Activated T-cell treated with anti-CD3 and anti-CD28 coated beads, Interleukin-2, amount 50 U/mL, for 72 hours (primary cell): ENCODE results near the gene DNAJC15. TPM values are rescaled to one million over a fixed set of nuclear protein-coding genes. Genes with fewer than 3 reads are reported as not detected.
A peak's percentile ranks its signal among the peaks of the same experiment; 100 is the strongest.

Experiments
- ATAC-seq, 2 donors: fragments of 150-1000 bp; cut with Tn5 transposase; replicated peaks in 1 of 2; 2 replicates each; pipeline ENCODE4 v1.10.0; 2021; ENCODE audit warnings: moderate library complexity in 2 of 2, mild to moderate bottlenecking in 1 of 2
- DNase-seq, 2 donors: peaks; one replicate each; pipeline ENCODE4 v3.0.0; 2021 to 2022; ENCODE audit warnings: mixed read lengths in 1 of 2
- H3K27ac Mint-ChIP-seq: one replicate; pipeline ENCODE4 v1.8.0; 2022; ENCODE audit warnings: mild to moderate bottlenecking, moderate library complexity, mixed read lengths
- H3K27me3 Mint-ChIP-seq: one replicate; pipeline ENCODE4 v1.8.0; 2022; ENCODE audit warnings: low read depth, mixed read lengths
- H3K36me3 Mint-ChIP-seq, 2 donors: one replicate each; pipeline ENCODE4 v1.8.0; 2022; ENCODE audit warnings: mixed read lengths in 2 of 2, mild to moderate bottlenecking in 1 of 2; ENCODE audit not compliant: insufficient read depth in 2 of 2
- H3K4me1 Mint-ChIP-seq: one replicate; pipeline ENCODE4 v1.8.0; 2022; ENCODE audit warnings: low read depth, mixed read lengths
- H3K4me3 Mint-ChIP-seq, 2 donors: one replicate each; pipeline ENCODE4 v1.8.0; 2022; ENCODE audit warnings: mild to moderate bottlenecking in 2 of 2, mixed read lengths in 2 of 2, moderate library complexity in 2 of 2
- H3K9me3 Mint-ChIP-seq, 2 donors: one replicate each; pipeline ENCODE4 v1.8.0; 2022; ENCODE audit warnings: mixed read lengths in 2 of 2
- total RNA-seq, 2 donors: library from RNA; stranded (reverse); gene quantifications; one replicate each; pipeline ENCODE4 v1.2.3, GENCODE V29; 2022

DNAJC15 gene
- total RNA-seq, 2 donors from 2014 or later: 20.2 to 23.5 TPM

- ATAC-seq (peak; percentile 82), DNase-seq (peak; percentile 81 to 84)
- Mint-ChIP-seq H3K36me3 (peaks cover 0 to 1% of the 10 kb centered on the region in 2 donors), H3K4me1 (peaks cover 70% of the 10 kb centered on the region), H3K27ac (peak within 1 kb of the TSS; percentile 100), H3K27me3 (no peaks in the 10 kb centered on the region), H3K9me3 (no peaks in the 10 kb centered on the region), H3K4me3 (peak within 1 kb of the TSS; percentile 95 to 98)
Observed at GRCh38 chr13:42991898-42992763, 31.3 kb upstream of the DNAJC15 start, which contains the start of gene EPSTI1. TSS of gene EPSTI1 (minus strand) at chr13:42992241. CDS start at chr13:42992165, 76 bp downstream.

- H3K9me3 Mint-ChIP-seq: no peaks in the 10 kb centered on the region
- no peak for ATAC-seq
Observed at GRCh38 chr13:42992764-42993122, 30.6 kb upstream of the DNAJC15 start.

GRCh38 chr13:42994878-42995277, 28.5 kb upstream of the DNAJC15 start:
- peaks cover 78% of the 10 kb centered on the region for H3K4me1 Mint-ChIP-seq

More at GRCh38 chr13:42992764-42993122, 30.6 kb upstream of the DNAJC15 start:
- Mint-ChIP-seq H3K36me3 (peaks cover 0 to 1% of the 10 kb centered on the region in 2 donors), H3K4me1 (peaks cover 76% of the 10 kb centered on the region), H3K4me3 (peak overlapping the region; percentile 95 to 98), H3K27me3 (no peaks in the 10 kb centered on the region), H3K27ac (peak overlapping the region; percentile 100)
- peak in 1 of 2 donors; percentile 22 for DNase-seq

GRCh38 chr13:42996584-42996983, 26.8 kb upstream of the DNAJC15 start:
- H3K27ac Mint-ChIP-seq: peak overlapping the region; percentile 90
- H3K4me1 Mint-ChIP-seq: peaks cover 65% of the 10 kb centered on the region
- ATAC-seq (peak; percentile 59 to 61), DNase-seq (peak in 1 of 2 donors; percentile 28)
- H3K9me3 Mint-ChIP-seq: peaks cover 0 to under 1% of the 10 kb centered on the region in 2 donors
- no peaks in the 10 kb centered on the region for H3K27me3 Mint-ChIP-seq
- H3K36me3 Mint-ChIP-seq: no peaks in the 10 kb centered on the region
- peak overlapping the region; percentile 66 to 78 for H3K4me3 Mint-ChIP-seq

More at GRCh38 chr13:42994878-42995277, 28.5 kb upstream of the DNAJC15 start:
- peak overlapping the region; percentile 2 for H3K27ac Mint-ChIP-seq
- no peaks in the 10 kb centered on the region for H3K36me3 Mint-ChIP-seq
- H3K9me3 Mint-ChIP-seq: no peaks in the 10 kb centered on the region
- ATAC-seq: no peak
- no peaks in the 10 kb centered on the region for H3K27me3 Mint-ChIP-seq
- no peak overlapping the region for H3K4me3 Mint-ChIP-seq
- no peak for DNase-seq

- Mint-ChIP-seq H3K27ac (peak overlapping the region; percentile 90), H3K4me3 (peak overlapping the region; percentile 66 to 78), H3K27me3 (no peaks in the 10 kb centered on the region), H3K9me3 (peaks cover 3 to 7% of the 10 kb centered on the region in 2 donors), H3K4me1 (peaks cover 63% of the 10 kb centered on the region), H3K36me3 (peaks cover 2% of the 10 kb centered on the region in 2 donors)
- DNase-seq (no peak), ATAC-seq (peak; percentile 50 to 58)
Observed at GRCh38 chr13:42997381-42997780, 26.0 kb upstream of the DNAJC15 start.

GRCh38 chr13:42999491-42999890, 23.9 kb upstream of the DNAJC15 start:
- Mint-ChIP-seq H3K9me3 (peaks cover 8 to 11% of the 10 kb centered on the region in 2 donors), H3K27me3 (no peaks in the 10 kb centered on the region), H3K4me3 (no peak overlapping the region), H3K36me3 (peaks cover 2% of the 10 kb centered on the region in 2 donors), H3K4me1 (peaks cover 45% of the 10 kb centered on the region), H3K27ac (no peak overlapping the region)
- ATAC-seq (no peak), DNase-seq (no peak)

- Mint-ChIP-seq H3K27me3 (no peaks in the 10 kb centered on the region), H3K4me1 (peaks cover 35% of the 10 kb centered on the region), H3K9me3 (peaks cover 8 to 11% of the 10 kb centered on the region in 2 donors), H3K27ac (no peak overlapping the region), H3K4me3 (no peak overlapping the region), H3K36me3 (peaks cover 2% of the 10 kb centered on the region in 2 donors)
- no peak for ATAC-seq
- no peak for DNase-seq
Observed at GRCh38 chr13:43000676-43001075, 22.7 kb upstream of the DNAJC15 start.

- Mint-ChIP-seq H3K27ac (no peak overlapping the region), H3K4me3 (no peak overlapping the region), H3K27me3 (no peaks in the 10 kb centered on the region), H3K4me1 (peaks cover 22% of the 10 kb centered on the region), H3K9me3 (peaks cover 8 to 11% of the 10 kb centered on the region in 2 donors), H3K36me3 (peaks cover 2% of the 10 kb centered on the region in 2 donors)
- DNase-seq (no peak), ATAC-seq (no peak)
Observed at GRCh38 chr13:43002021-43002420, 21.4 kb upstream of the DNAJC15 start.

GRCh38 chr13:43003010-43003409, 20.4 kb upstream of the DNAJC15 start:
- H3K36me3 Mint-ChIP-seq: peaks cover 2% of the 10 kb centered on the region in 2 donors
- peaks cover 12% of the 10 kb centered on the region for H3K4me1 Mint-ChIP-seq
- H3K9me3 Mint-ChIP-seq: peaks cover 8 to 11% of the 10 kb centered on the region in 2 donors
- H3K27ac Mint-ChIP-seq: peak overlapping the region; percentile 73
- no peak overlapping the region for H3K4me3 Mint-ChIP-seq
- no peaks in the 10 kb centered on the region for H3K27me3 Mint-ChIP-seq
- ATAC-seq: no peak
- no peak for DNase-seq

- Mint-ChIP-seq H3K36me3 (peaks cover 2% of the 10 kb centered on the region in 2 donors), H3K9me3 (peaks cover 8 to 11% of the 10 kb centered on the region in 2 donors), H3K4me3 (no peak overlapping the region), H3K27ac (no peak overlapping the region), H3K4me1 (peaks cover 11% of the 10 kb centered on the region), H3K27me3 (no peaks in the 10 kb centered on the region)
- ATAC-seq (no peak), DNase-seq (no peak)
Observed at GRCh38 chr13:43003729-43004128, 19.7 kb upstream of the DNAJC15 start.

GRCh38 chr13:43005460-43006236, 17.7 kb upstream of the DNAJC15 start:
- ATAC-seq: no peak
- peaks cover 2% of the 10 kb centered on the region in 2 donors for H3K36me3 Mint-ChIP-seq
- no peak overlapping the region for H3K27ac Mint-ChIP-seq
- peaks cover 8 to 11% of the 10 kb centered on the region in 2 donors for H3K9me3 Mint-ChIP-seq
- H3K4me1 Mint-ChIP-seq: peaks cover 11% of the 10 kb centered on the region
- H3K27me3 Mint-ChIP-seq: no peaks in the 10 kb centered on the region
- DNase-seq: no peak
- no peak overlapping the region for H3K4me3 Mint-ChIP-seq

GRCh38 chr13:43006893-43007631, 16.3 kb upstream of the DNAJC15 start:
- Mint-ChIP-seq H3K9me3 (peaks cover 5 to 7% of the 10 kb centered on the region in 2 donors), H3K27me3 (no peaks in the 10 kb centered on the region), H3K4me1 (peaks cover 1% of the 10 kb centered on the region), H3K36me3 (no peaks in the 10 kb centered on the region), H3K27ac (no peak overlapping the region), H3K4me3 (no peak overlapping the region)
- ATAC-seq (no peak), DNase-seq (no peak)
